T-helper 17 cell (primary cell): Measurements from ENCODE around the gene DAAM2. TPM values are rescaled to one million over a fixed set of nuclear protein-coding genes. Genes with fewer than 3 reads are reported as not detected.

ENCODE experiments used
- ATAC-seq: fragments of 150-1000 bp; cut with Tn5 transposase; 2 replicates; pipeline ENCODE4 v1.10.0; 2021; ENCODE audit warnings: mild to moderate bottlenecking, moderate library complexity
- DNase-seq, 3 donors: peaks; one replicate each; pipeline versions ENCODE4 v3.0.0 to v3.0.0-alpha.2; 2020 to 2021
- H3K9me3 ChIP-seq: one replicate; pipeline ENCODE4 v1.7.0; 2013; ENCODE audit warnings: low read length, mild to moderate bottlenecking; ENCODE audit not compliant: control insufficient read depth, poor library complexity, severe bottlenecking
- H3K27ac Mint-ChIP-seq: one replicate; pipeline ENCODE4 v1.8.0; 2022; ENCODE audit warnings: mild to moderate bottlenecking, moderate library complexity, mixed read lengths
- H3K27me3 Mint-ChIP-seq: one replicate; pipeline ENCODE4 v1.8.0; 2022; ENCODE audit warnings: mixed read lengths
- H3K36me3 Mint-ChIP-seq: one replicate; pipeline ENCODE4 v1.8.0; 2022; ENCODE audit warnings: low read depth, mixed read lengths
- H3K4me1 Mint-ChIP-seq: one replicate; pipeline ENCODE4 v1.8.0; 2022; ENCODE audit warnings: mild to moderate bottlenecking, mixed read lengths
- H3K4me3 Mint-ChIP-seq: one replicate; pipeline ENCODE4 v1.8.0; 2022; ENCODE audit warnings: mild to moderate bottlenecking, moderate library complexity, mixed read lengths
- total RNA-seq, 4 donors: library from RNA in 2 of 4; stranded (reverse) in 2 of 4; gene quantifications; one replicate each; pipeline ENCODE4 v1.2.3 and lab custom pipeline; 2022 to 2026

Gene DAAM2
- total RNA-seq, 2 donors from 2014 or later, result not detected

GRCh38 chr6:39948199-39948791 lies 156.1 kb downstream of the DAAM2 start:
- no peaks in the 10 kb centered on the region for H3K9me3 ChIP-seq
- no peaks in the 10 kb centered on the region for H3K4me1 Mint-ChIP-seq
- no peak overlapping the region for H3K27ac Mint-ChIP-seq
- ATAC-seq (no peak), DNase-seq (no peak)
- H3K27me3 Mint-ChIP-seq, result no peaks in the 10 kb centered on the region
- H3K36me3 Mint-ChIP-seq, result no peaks in the 10 kb centered on the region
- H3K4me3 Mint-ChIP-seq, result no peak overlapping the region

DNA sequence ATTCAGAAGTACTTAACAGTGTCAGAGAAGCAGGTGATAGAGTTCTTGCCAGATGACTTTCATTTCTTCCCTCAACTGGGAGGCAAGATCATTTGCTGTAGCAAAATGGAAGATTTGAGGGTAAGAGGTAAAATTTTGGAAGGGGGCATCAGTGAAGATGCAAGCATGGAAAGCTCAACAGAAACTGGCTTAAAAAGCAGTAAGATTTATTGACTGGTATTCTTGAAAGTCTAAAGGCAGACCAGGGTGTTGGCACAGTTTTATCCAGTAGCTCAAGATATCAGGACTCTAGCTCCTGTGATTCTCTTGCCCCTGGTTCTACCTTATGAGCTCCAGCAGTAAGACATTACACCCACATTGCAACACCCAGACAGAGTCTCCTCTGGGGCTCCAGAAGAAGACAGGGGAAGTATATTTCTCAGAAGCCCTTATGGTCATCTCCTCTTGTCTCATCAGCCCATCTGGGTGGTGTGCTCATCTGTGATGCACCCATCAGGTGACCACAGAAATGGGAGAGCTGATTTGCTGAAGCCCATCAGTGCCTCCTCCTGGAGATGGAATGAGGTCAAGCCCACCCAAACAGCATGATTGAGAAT lies 158.0 kb downstream of the DAAM2 start:
- no peaks in the 10 kb centered on the region for H3K36me3 Mint-ChIP-seq
- ATAC-seq, result no peak
- H3K4me1 Mint-ChIP-seq, result no peaks in the 10 kb centered on the region
- no peak overlapping the region for H3K4me3 Mint-ChIP-seq
- H3K27ac Mint-ChIP-seq, result no peak overlapping the region
- no peaks in the 10 kb centered on the region for H3K9me3 ChIP-seq
- H3K27me3 Mint-ChIP-seq, result no peaks in the 10 kb centered on the region
- DNase-seq, result no peak

DNA sequence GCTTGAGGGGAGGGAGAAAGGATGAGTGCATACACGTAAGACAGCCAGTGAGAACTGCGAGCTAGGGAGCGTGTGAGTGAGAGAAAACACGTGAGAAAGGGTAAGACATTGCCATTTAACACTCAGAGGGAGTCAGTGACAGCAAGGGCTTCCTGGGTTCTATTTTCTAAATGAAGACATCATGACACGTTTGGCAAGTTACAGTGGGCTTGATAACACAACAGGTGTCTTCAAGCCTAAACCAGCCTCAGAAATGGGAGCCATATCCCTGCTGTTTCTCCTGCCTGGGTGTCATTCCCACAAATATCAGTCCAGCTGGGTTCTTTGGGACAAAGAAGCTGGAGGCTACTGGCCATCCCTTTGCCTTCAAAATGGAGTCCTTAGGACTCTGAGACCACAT lies 159.0 kb downstream of the DAAM2 start:
- H3K4me1 Mint-ChIP-seq, result no peaks in the 10 kb centered on the region
- no peaks in the 10 kb centered on the region for H3K27me3 Mint-ChIP-seq
- H3K9me3 ChIP-seq, result no peaks in the 10 kb centered on the region
- no peak overlapping the region for H3K4me3 Mint-ChIP-seq
- H3K36me3 Mint-ChIP-seq, result no peaks in the 10 kb centered on the region
- DNase-seq (no peak), ATAC-seq (no peak)
- no peak overlapping the region for H3K27ac Mint-ChIP-seq

- Mint-ChIP-seq H3K4me1 (no peaks in the 10 kb centered on the region), H3K36me3 (no peaks in the 10 kb centered on the region), H3K27ac (no peak overlapping the region), H3K4me3 (no peak overlapping the region), H3K27me3 (no peaks in the 10 kb centered on the region)
- no peaks in the 10 kb centered on the region for H3K9me3 ChIP-seq
- ATAC-seq (no peak), DNase-seq (no peak)
Measured at GRCh38 chr6:39951716-39952115, 159.5 kb downstream of the DAAM2 start.

DNA sequence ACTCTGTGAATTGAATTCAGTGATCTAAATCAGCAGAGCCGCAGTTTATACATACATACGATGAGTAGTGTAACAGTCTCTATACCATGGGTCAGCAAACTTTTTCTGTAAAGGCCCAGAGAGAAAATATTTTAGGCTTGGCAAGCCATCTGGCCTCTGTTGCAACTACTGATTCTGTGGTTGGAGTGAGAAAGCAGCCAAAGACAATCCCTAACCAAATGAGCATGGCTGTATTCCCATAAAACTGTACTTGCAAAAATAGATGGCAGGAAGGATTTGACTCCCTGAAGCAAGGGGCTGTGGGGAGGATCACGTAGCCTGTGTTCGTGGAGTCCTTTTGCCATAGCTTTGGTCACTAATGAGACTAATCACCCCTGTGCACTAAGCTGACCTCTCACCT lies 160.0 kb downstream of the DAAM2 start:
- no peaks in the 10 kb centered on the region for H3K9me3 ChIP-seq
- H3K36me3 Mint-ChIP-seq, result no peaks in the 10 kb centered on the region
- no peaks in the 10 kb centered on the region for H3K4me1 Mint-ChIP-seq
- ATAC-seq (no peak), DNase-seq (no peak)
- no peak overlapping the region for H3K4me3 Mint-ChIP-seq
- no peak overlapping the region for H3K27ac Mint-ChIP-seq
- no peaks in the 10 kb centered on the region for H3K27me3 Mint-ChIP-seq

- ATAC-seq, result no peak
Measured at GRCh38 chr6:39953076-39953618, 161.0 kb downstream of the DAAM2 start.

More at GRCh38 chr6:39953076-39953618, 161.0 kb downstream of the DAAM2 start:
- Mint-ChIP-seq H3K27me3 (no peaks in the 10 kb centered on the region), H3K4me3 (no peak overlapping the region), H3K4me1 (no peaks in the 10 kb centered on the region), H3K27ac (no peak overlapping the region), H3K36me3 (no peaks in the 10 kb centered on the region)
- DNase-seq, result no peak
- no peaks in the 10 kb centered on the region for H3K9me3 ChIP-seq

Other genes starting within 250 kb of the DAAM2 start
- under 1 TPM in 1 of 2 donors, not detected in 1; 0.40 TPM for gene KIF6, start 67.0 kb upstream of the DAAM2 start, total RNA-seq
- under 1 TPM; 0.37 to 0.52 TPM for gene MOCS1, start 142.1 kb downstream of the DAAM2 start, total RNA-seq